Upper lobe of left lung (tissue), 4 donors: ENCODE measurements around the gene CEACAM18.

Experiments
- CTCF ChIP-seq, 6 experiments: fragments of 450-650 bp in 4 of 6; fragments of 200-600 bp in 2 of 6; sonication (generic) in 2 of 6; IDR thresholded peaks; one replicate each; pipeline ENCODE4 v1.5.1; 2016 to 2019; ENCODE audit warnings: antibody characterized with exemption in 6 of 6
- EP300 ChIP-seq, 4 donors: sonication (generic); formaldehyde crosslinking; IDR thresholded peaks; one replicate each; pipeline ENCODE4 v1.5.1; 2017; ENCODE audit warnings: antibody characterized with exemption in 4 of 4, control low read depth in 2 of 4
- POLR2A ChIP-seq, 4 donors: fragments of 450-650 bp; IDR thresholded peaks; one replicate each; pipeline ENCODE4 v1.5.1; 2016 to 2017; ENCODE audit warnings: antibody characterized with exemption in 4 of 4, mild to moderate bottlenecking in 2 of 4
- POLR2AphosphoS5 ChIP-seq, 2 donors: sonication (generic); formaldehyde crosslinking; IDR thresholded peaks; one replicate each; pipeline ENCODE4 v1.5.1; 2017; ENCODE audit warnings: antibody characterized with exemption in 2 of 2

GRCh38 chr19:51488491-51488890 is 10.2 kb downstream of the CEACAM18 start:
- TF ChIP-seq EP300 (IDR thresholded peaks at IDR 0.05) (no peak), CTCF (IDR thresholded peaks at IDR 0.05) (no peak), POLR2A (IDR thresholded peaks at IDR 0.05) (no peak), POLR2AphosphoS5 (IDR thresholded peaks at IDR 0.05) (no peak)
